ENCODE measurements around the gene MC5R.
A peak's percentile ranks its signal among the peaks of the same experiment; 100 is the strongest.

MC5R gene

DNA sequence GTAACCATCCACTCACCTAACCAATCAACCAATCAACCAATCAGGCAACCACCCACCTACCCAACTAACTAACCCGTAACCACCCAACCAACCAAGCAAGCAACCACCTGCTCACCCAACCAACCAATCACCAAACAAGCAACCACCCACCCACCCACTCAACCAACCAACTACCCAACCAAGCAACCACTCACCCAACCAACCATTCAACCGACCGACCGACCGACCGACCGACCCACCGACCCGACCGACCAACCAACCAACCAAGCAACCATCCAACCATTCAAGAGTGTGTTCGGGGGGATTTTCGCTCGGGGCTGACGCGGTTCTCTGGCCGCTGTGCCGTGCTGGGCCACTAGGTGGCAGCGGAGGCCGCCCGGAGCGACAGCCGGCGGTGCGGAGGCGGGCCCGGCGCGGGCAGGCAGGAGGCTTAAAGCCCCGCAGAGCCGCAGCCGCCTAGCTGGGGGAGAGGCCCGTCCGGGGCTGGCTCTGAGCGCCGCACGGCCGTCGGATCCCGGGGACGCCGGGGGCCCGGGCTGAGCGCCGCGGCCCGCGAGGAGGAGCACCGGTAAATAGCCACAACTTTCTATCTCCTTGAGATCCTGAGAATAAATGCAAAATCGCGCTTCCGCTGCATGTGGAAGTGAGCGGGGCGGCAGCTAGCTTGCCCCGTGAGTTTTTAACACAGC is at the start of gene MC5R:
Gene MC5R (plus strand): TSS at position 443 of the 689 bp plus-strand sequence. CDS start 1,617 bp downstream, outside the sequence.
- DNase-seq (ENCODE audit: low read depth, low spot score) = peak; percentile 44

DNA sequence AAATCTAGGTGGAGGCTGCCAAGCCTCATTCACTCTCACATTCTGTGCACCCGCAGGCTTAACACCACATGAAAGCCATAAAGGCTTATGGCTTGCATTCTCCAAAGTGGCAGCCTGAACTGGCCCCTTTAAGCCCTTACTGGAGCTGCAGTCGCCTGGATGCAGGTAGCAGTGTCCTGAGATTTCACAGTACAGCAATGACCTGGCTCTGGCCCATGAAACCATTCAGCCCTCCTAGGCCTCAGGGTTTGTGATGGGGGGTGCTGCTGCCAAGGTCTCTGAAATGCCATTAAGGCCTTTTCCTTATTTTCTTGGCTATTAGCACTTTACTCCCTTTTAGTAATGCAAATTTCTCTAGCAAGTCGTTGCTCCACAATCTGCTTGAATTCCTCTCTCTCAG is 48.9 kb upstream of the MC5R start:
- DNase-seq (ENCODE audit: low read depth, low spot score) = no peak

DNA sequence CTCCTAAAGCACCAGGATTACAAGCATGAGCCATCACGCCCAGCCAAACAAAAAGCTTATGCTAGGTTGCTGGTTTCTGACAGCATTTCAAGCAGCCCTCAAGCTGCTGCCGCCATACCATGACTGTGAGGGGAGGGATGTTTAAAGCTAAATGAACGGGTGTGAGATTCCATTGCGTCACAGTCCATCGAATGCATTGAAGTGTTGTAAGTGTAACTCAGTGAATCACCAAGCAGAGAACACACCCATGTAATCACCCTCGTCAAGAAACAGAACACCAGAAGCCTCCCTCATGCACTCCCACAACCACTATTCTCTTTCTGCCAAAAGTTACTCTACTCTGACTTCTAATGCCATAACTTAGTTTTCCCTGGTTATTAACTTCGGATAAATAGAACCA is 32.8 kb upstream of the MC5R start:
- no peak for DNase-seq (ENCODE audit: low read depth, low spot score)

DNA sequence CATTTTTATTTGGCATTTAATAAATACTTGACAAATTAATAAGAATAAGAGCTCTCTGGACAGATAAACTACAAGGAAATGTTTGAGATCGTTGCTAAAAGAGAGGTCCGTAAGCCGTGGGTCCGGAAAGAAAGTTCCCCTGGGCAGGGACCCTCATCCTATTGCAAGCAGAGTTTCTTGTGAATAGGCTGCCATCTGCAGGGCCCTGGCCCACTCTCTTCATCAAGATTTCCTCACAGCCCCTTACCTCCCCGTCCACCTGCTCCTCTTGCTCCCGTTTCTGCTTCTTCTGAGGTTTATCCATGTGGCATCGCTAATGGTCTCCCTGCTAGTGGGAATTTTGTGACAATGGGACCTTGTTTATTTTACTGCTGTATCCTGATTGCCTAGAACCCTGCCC is 30.1 kb upstream of the MC5R start:
- no peak for DNase-seq (ENCODE audit: low read depth, low spot score)

DNA sequence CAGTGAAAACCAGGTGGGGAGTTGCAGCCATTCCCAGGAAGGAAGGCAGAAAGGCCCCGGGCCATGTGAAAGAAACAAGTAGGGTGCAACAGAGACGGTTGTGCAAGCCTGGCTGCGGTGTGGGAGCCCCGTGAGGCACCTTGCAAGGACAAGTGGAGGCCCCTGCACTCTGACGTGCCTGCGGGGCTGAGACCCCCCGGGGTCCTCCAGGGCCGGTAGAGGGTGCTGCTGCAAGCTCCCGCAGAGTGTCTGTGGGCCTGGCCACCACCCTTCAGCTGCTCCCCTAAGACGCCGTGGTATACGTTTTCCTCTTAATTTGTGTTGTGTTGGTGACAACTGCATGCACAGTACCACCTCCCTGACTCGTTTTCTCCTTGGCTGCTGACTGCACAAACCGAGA is 27.4 kb upstream of the MC5R start:
- no peak for DNase-seq (ENCODE audit: low read depth, low spot score)

DNA sequence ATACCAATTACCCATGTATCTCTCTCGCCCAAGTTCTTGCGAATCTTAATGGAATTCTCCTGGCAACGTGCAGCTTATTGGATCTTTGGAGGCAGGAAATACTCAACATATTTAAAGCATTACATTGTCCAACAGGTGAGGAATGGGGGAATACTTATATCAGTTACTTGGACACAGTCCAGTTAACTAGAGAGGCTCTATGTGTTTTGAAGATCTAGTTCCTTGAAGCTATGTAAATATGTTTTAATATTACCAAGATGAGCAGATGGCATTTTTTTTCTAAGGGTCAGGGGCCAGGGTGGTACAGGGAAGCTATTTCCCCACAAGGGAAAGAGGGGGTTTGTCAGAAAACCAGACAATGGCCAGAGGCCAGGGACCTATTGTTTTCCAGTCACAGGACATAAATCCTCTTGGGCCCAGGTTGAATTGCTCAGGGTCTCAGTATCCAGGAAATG is 26.8 kb upstream of the MC5R start:
- no peak for DNase-seq (ENCODE audit: low read depth, low spot score)

DNA sequence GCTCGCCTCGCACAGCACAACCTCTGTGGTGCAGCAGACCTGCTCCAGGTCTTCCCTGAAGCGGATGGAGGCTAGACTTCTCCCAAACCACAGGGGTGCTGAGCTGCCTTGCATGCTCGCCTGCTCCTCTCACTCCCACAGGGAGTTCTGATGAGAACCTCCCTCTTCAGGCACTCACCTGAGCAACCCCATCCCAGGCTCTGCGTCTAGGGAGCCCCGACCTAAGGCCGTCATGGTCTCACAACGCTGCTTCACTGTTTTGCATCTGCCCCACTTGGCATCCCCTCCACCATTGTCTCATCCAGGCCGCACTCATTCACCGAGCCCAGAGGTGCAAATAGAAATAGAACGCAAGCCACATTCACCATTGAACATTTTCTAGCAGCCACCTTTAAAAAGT is 24.6 kb upstream of the MC5R start:
- DNase-seq (ENCODE audit: low read depth, low spot score) = no peak

DNA sequence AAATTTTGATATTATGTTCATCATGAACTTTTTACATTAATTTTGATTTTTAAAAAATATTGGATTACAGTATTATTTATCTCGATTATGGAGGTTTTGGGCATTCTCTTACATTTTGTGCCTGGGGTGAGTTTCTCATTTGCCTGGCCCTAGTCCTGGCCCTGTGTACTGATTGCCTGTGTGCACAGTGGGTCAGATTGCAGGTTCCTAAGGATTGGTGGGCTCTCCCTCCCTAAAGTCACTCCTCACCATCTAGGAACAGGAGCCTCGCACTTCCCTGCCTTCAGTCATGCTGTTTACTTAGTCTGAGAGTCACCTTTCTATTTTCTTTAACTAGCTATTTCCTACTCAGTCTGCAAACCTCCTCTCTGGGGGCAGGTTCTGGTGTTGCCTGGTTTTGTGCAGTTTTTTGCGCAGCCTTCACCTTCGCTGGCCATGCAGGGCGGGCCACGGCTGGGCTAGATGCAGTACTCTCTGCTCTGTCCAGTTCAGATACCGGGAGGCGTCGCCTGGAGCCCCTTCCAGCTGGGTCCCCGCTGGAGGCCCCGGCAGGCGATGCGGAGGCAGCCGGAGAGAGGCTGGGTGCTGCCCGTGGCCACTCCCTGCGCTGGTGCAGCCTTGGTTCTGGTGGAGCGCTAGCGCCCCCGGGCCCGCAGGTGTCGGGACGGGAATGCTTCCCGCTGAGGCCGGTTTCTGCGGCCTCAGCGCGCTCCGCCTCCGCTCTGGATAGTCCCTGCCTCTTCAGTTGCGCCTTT is 23.3 kb upstream of the MC5R start:
- no peak for DNase-seq (ENCODE audit: low read depth, low spot score)

DNA sequence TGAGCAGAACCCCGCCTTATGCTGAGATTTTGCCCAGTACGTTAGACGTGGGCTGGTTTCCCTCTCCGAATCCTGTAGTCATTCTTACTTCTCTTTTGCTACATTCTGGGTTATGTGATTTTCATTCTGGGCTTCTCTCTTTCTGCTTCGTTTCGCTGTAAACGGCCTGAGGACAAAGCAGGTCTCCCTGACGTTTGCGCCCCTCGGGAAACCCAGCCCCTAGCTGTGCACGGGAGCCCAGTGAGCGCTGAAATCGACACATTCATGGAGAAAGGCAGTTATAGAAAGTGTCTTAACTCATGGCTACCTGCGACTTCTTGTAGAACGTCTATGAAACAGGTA is 22.7 kb upstream of the MC5R start:
- DNase-seq (ENCODE audit: low read depth, low spot score) = no peak

DNA sequence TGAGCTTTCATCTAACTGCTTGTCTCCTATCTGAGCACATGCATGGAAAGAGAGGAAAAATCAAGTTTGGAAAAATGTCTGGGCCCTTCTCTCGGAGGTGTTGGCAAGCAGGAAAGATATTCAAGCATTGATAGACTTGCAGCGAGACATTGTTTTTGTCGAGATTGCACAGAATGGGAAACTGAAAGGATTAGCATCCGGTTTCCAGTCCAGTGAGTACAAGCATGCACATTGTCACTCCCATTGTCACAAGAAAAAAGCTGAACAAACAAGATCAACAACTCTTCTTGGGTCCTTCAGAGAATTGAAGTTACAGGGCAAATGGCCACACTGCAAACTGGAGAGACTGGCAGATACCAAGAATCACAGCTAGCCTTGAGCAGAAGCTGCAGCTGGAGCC is 19.6 kb upstream of the MC5R start:
- no peak for DNase-seq (ENCODE audit: low read depth, low spot score)

DNA sequence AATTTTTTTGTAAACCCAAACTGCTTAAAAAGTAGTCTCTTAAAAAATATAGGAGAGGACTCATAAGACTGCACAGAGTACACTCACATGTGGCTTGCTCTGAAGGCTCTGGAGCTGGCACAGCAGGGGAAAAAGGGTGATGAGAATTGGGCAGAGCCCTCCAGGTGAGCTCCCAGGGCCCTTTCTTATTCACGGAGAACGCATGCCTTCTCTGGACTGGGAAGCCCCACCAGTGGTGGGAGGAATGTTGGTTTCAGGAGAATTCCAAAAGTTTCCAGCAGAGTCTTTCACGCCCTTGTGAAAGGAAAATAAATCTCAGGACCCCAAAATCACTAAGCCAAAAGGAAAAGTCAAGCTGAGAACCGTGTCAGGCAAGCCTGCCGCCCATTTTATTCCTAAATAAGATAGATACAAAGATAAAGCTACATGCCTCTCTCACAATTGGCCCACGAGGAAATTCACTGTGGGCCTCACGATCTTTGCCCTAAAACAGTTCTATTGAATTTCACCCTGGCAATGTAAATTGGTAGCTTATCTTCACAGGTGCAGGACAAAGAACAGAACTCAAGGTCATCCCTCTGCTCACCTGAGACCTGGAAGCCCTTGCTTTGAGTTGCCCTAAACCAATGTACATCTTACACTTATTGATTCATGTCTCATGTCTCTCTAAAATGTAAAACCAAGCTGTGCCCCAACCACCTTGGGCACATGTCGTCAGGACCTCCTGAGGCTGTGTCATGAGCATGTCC is 15.5 kb upstream of the MC5R start:
- no peak for DNase-seq (ENCODE audit: low read depth, low spot score)

DNA sequence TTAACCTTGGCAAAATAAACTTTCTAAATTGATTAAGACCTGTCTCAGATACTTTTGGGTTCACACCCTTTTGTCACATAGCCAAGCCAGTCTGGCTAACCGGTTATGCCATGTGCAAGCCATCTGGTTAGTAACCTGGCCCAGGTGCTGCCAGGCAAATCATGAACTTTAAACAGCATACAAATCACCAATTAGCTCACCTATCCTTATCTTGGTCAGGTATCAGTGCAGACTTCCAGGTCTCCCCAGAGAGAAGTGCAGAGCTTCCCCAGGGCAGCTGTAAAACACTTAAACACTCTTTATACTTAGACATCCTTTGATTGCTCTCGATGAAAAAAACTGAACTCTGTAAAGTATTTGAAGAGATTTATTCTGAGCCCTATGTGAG is 14.9 kb upstream of the MC5R start:
- DNase-seq (ENCODE audit: low read depth, low spot score) = no peak

DNA sequence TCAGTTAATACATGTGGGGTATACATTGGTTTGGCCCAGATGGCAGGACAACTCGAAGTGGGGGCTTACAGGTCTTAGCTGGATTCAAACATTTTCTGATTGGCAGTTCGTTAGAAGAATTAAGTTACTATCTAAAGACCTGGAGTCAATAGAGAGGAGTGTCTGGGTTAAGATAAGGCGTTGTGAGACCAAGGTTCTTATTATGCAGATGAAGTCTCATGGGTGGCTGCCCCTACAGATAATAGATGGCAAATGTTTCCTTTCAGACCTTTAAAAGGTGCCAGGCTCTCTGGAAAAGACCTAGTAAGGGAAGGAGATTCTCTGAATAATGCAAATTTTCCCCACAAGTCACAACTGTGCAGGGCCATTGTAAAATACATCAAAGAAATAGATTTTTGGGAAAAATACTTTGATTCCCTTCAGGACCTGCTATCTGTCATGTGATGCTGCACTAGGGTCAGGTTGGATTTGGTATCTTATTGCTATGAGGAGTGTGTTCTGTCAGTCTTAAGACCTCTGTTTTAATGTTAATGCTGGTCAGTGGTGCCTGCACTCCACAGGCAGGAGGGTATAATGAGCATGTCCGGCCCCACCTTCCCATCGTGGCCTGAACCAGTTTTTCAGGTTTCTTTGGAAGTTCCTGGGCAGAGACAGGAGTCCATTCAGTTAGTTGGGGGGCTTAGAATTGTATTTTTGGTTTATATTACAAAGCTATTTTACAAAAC is 14.3 kb upstream of the MC5R start:
- DNase-seq (ENCODE audit: low read depth, low spot score) = no peak

DNA sequence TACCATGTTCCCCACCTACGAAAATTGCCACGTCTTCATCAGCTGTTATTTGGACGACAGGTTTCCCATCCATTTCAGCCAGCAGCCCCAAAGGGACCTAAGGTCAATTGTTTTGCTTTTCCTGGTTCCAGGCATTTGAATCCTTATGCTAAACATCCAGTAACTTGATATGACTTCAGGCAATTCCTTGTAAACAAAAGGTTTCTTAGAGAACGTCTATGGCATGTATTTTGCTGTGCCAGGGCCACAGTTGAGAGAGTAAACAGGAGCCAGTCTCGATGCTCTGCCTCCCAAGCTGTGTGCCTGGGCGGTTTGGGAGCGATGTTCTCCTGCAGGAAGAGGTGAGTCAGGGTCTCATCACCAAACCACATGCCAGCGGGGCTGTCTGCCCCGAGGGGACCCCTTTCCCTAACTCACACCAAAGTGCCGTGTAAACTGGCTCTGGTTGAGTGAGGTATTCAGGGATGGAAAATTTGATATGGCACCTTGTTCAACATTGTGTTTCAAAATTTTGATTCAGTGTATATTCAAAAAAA is 12.9 kb upstream of the MC5R start:
- DNase-seq (ENCODE audit: low read depth, low spot score) = no peak

DNA sequence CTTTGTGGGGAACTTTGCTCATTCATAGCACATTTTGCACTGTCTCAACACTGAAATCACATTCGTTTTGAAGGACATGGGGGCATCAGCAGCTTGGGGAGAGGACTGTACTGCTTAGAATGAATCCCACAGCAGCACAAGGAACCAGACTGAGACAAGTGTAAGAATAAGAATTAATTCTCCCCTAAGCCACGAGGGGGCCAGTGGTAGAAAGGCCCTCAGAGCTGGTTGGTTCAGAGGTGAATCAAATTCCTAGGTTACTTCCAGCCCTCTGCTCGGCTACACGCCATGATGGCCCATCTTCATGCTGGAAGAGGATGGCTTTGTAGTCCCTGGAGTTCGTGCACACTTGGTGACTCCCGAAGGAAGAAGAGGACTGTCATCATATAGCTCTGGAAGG is 12.0 kb upstream of the MC5R start:
- no peak for DNase-seq (ENCODE audit: low read depth, low spot score)

DNA sequence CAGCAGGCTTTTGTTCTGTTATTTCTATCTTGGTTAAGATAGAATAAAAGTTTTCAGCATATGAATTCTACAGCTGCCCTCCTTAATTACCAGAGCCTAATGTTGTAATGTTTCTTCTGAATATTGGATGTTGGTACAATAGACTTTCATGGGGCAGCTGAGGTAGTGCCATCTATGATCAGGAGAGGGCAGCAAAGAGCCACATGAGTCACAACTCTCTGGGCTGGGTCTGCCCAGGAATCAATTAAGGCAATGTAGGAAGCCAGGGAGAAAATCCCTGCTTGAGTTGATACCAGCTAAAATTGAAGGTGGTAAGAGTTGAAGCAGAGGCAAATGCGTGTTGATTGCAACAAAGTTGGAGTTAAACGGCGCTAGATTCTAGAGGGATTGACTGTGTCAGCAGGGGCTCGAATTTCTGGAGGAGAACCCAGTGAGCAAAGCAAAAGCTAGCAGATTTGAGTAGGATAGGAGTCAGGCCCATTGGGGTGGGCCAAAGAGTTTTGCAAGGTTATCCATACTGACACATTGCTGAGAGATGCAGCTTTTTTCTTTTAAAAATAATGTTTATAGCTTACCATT is 10.6 kb upstream of the MC5R start:
- DNase-seq (ENCODE audit: low read depth, low spot score) = peak; percentile 29

DNA sequence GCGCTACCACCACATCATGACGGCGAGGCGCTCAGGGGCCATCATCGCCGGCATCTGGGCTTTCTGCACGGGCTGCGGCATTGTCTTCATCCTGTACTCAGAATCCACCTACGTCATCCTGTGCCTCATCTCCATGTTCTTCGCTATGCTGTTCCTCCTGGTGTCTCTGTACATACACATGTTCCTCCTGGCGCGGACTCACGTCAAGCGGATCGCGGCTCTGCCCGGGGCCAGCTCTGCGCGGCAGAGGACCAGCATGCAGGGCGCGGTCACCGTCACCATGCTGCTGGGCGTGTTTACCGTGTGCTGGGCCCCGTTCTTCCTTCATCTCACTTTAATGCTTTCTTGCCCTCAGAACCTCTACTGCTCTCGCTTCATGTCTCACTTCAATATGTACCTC is 2.3 kb downstream of the MC5R start:
- DNase-seq (ENCODE audit: low read depth, low spot score) = no peak

DNA sequence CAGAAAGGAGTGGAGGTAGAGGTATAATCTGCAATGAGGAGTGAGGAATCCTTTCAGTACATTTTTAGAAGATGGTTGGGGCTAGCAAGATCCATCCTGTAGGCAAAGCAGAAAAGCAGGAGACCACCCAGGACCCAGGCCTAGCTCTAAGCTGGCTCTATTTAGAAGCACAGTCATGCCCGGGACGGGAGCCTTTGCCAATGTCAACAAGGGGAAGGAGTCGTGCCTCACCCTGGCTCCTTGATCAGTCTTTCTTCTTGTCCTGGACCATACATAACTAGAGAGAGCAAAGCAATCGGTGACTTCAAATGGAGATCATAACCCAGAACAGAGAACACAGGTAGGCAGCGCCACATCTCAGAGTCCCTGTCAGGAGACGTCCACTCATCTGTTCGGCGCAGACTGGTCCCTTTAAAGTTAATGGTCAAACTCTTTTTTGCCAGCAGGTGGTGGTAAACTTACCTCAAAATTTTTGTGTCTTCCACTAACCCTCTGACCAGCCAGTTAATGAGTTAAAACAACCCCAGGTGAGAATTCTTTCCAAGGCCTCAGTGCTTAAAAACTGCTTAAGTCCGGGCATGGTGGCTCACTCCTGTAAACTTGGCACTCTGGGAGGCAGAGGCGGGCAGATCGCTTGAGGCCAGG is 8.0 kb downstream of the MC5R start:
- no peak for DNase-seq (ENCODE audit: low read depth, low spot score)

DNA sequence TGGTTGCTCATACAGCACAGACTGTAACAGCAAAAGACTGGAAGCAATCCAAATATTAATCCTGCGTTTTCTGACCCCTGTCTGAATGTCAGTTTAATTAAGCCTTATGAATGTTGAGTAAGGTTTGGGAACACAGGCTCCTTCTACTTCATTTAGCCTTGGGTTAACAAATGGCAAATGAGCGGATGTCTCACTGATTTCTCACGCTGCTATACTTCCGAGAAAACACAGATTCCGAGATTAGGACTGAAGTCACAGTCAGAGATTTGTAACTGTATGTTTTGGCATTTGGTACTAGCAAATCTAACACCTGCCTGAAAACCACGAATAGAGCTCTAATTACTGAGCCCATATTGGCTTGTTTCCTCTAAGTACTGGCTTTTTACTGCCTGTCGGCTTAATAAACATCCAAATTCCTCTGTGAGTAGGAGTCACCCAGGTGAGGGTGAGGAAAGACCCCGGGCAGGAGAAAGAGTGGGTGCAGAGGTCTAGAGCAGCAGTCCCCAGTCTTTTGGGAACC is 10.6 kb downstream of the MC5R start:
- no peak for DNase-seq (ENCODE audit: low read depth, low spot score)

DNA sequence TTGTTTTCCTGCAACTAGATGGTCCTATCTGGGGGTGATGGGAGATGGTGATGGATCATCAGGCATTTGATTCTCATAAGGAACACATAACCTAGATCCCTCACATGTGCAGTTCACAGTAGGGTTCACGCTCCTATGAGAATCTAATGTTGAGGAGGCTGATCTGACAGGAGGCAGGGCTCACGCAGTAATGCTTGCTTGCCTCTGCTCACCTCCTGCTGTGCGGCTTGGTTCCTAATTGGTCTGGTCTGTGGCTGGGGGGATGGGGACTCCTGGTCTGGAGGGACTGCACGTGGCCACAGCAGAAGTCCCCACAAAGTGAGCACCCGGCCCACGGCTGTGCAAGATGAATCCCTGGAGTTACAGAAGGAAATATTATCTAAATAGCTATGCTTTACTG is 11.3 kb downstream of the MC5R start:
- DNase-seq (ENCODE audit: low read depth, low spot score) = no peak

DNA sequence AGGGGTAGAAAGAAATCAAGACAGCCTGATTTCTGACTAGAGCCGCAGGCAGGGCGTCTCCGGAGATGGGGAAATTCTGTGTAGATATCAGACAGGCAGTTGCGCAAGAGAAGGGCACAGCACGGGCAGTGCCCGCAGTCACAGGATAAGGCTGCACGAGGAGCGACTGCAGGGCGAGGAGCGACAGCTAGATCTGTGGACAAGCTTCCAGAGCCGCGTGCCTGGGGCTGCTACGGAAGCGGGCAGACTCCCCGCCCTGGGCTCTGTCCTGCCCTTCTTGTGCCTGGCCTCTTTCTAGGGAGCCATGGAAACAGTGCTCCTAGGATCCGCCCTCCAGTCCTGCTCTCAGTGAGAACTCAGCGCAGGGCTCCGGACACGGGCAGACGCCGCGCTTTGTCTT is 12.6 kb downstream of the MC5R start:
- no peak for DNase-seq (ENCODE audit: low read depth, low spot score)

All from activated CD4-positive, CD25-positive, alpha-beta regulatory T cell treated with anti-CD3 and anti-CD28 coated beads, Interleukin-2, amount 50 U/mL, for 16 hours (primary cell).